ENCODE measurements around the gene HSD3B7. TPM values are rescaled to one million over a fixed set of nuclear protein-coding genes. Genes with fewer than 3 reads are reported as not detected.

The HSD3B7 gene
- total RNA-seq, 1 experiment from 2014 or later, result 5.4 TPM

GRCh38 chr16:31022544-31023251 lies 37.7 kb downstream of the HSD3B7 start:
- in situ Hi-C loops (cut with HindIII; ENCODE audit: low pct_unique_long_range_greater_than_20kb, low sequenced_read_pairs), result no loop called here
- TF ChIP-seq POLR2AphosphoS5 (IDR thresholded peaks at IDR 0.05; ENCODE audit: low read depth, low read length) (no peak), TCF7L2 (IDR thresholded peaks at IDR 0.05; ENCODE audit: low read depth, low read length) (no peak), SIN3A (IDR thresholded peaks at IDR 0.05; ENCODE audit: borderline replicate concordance, insufficient read depth, low read depth, low read length) (no peak), CTCF (IDR thresholded peaks at IDR 0.05) (no peak), REST (IDR thresholded peaks at IDR 0.05; ENCODE audit: insufficient read depth in 1 of 2, low read depth in 2 of 2, low read length in 1 of 2) (no peak)

GRCh38 chr16:31023252-31023602 lies 38.2 kb downstream of the HSD3B7 start:
- BruUV-seq (replicated peaks), result no TSS peak
- no peaks in the 10 kb centered on the region for H3K9me3 ChIP-seq (ENCODE audit: control insufficient read depth, insufficient read depth, low read depth, low read length)
- no peak overlapping the region for H3K4me3 ChIP-seq (ENCODE audit: low read depth in 2 of 2, low read length in 2 of 2)
- intact Hi-C loops (cut with micrococcal nuclease; ENCODE audit: unreplicated experiment) (no loop called here), in situ Hi-C loops (cut with HindIII; ENCODE audit: low pct_unique_long_range_greater_than_20kb, low sequenced_read_pairs) (no loop called here)
- ATAC-seq (no peak), DNase-seq (ENCODE audit: low read depth, low spot score) (no peak)
- ChIA-PET CTCF (no interaction called here), POLR2A (interaction anchor here (0.6 kb wide), 1 partner anchor 16 kb away, joined by 6 read pairs; no protein-coding TSS in a partner anchor)
- TF ChIP-seq CTCF (IDR thresholded peaks at IDR 0.05) (no peak), SIN3A (IDR thresholded peaks at IDR 0.05; ENCODE audit: borderline replicate concordance, insufficient read depth, low read depth, low read length) (no peak), TCF7L2 (IDR thresholded peaks at IDR 0.05; ENCODE audit: low read depth, low read length) (no peak), POLR2AphosphoS5 (IDR thresholded peaks at IDR 0.05; ENCODE audit: low read depth, low read length) (no peak), REST (IDR thresholded peaks at IDR 0.05; ENCODE audit: insufficient read depth in 1 of 2, low read depth in 2 of 2, low read length in 1 of 2) (no peak)
- H3K4me1 ChIP-seq (ENCODE audit: control insufficient read depth, insufficient read depth, low read length), result no peaks in the 10 kb centered on the region
- no peaks in the 10 kb centered on the region for H3K36me3 ChIP-seq (ENCODE audit: control insufficient read depth, insufficient read depth, low read length)
- H3K27ac ChIP-seq (ENCODE audit: low read length), result no peak overlapping the region
- H3K27me3 ChIP-seq (ENCODE audit: control insufficient read depth, insufficient read depth, low read length), result no peaks in the 10 kb centered on the region

More at GRCh38 chr16:31022544-31023251, 37.7 kb downstream of the HSD3B7 start:
- H3K27me3 ChIP-seq (ENCODE audit: control insufficient read depth, insufficient read depth, low read length), result no peaks in the 10 kb centered on the region
- intact Hi-C loops (cut with micrococcal nuclease; ENCODE audit: unreplicated experiment), result no loop called here
- DNase-seq (ENCODE audit: low read depth, low spot score) (no peak), ATAC-seq (no peak)
- POLR2A ChIA-PET, result interaction anchor here (0.6 kb wide), 1 partner anchor 15 kb away, joined by 6 read pairs; no protein-coding TSS in a partner anchor
- CTCF ChIA-PET, result no interaction called here
- BruUV-seq (replicated peaks), result no TSS peak
- H3K4me3 ChIP-seq (ENCODE audit: low read depth in 2 of 2, low read length in 2 of 2), result no peak overlapping the region
- no peaks in the 10 kb centered on the region for H3K36me3 ChIP-seq (ENCODE audit: control insufficient read depth, insufficient read depth, low read length)
- no peak overlapping the region for H3K27ac ChIP-seq (ENCODE audit: low read length)
- no peaks in the 10 kb centered on the region for H3K9me3 ChIP-seq (ENCODE audit: control insufficient read depth, insufficient read depth, low read depth, low read length)
- H3K4me1 ChIP-seq (ENCODE audit: control insufficient read depth, insufficient read depth, low read length), result no peaks in the 10 kb centered on the region
